ENCODE results near the gene EIF4ENIF1.

DNA sequence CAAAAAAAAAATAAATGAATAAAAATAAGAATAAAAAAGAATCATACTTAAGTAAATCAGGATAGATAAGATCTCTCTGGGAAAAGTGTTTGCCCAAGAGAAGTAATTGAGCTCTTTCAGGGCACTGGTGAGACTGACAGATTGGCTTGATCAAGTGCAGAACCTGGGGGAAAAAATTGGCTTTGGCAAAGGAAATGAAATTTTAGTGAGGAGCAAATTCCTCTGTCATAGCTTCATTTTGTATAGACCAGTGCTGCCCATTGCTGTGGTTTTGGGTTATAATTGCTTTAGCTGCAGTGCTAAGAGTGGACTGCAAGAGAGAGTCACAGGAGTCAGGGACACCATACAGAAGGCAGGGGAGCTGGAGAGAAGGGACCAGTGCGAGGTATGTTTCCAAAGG, 42.4 kb upstream of the EIF4ENIF1 start:
- TF ChIP-seq POLR2A (IDR thresholded peaks at IDR 0.05) (no peak), CTCF (IDR thresholded peaks at IDR 0.05) (no peak), EP300 (IDR thresholded peaks at IDR 0.05) (no peak)
